T-helper 1 cell (primary cell): Measurements from ENCODE around the gene FAM83B.
"Not testable (repeated sequence)": the region's sequence is repeated elsewhere in the genome, so short reads cannot be mapped to it uniquely, and the experiment has no call there.

Experiments used
- DNase-seq, 5 donors: peaks; one replicate each; pipeline ENCODE4 v3.0.0-alpha.2; 2012 to 2020
- total RNA-seq, 4 donors: gene quantifications; one replicate each; lab custom pipeline; 2026; lab: John Stamatoyannopoulos, UW

FAM83B gene
- 0 reads per million in 4 donors for total RNA-seq

GRCh38 chr6:54846243-54846856 is at the start of gene FAM83B:
TSS of gene FAM83B (plus strand) at chr6:54846771. CDS start at chr6:54870247, 23,476 bp downstream.
- DNase-seq: no peak

GRCh38 chr6:54796918-54797317 is 49.7 kb upstream of the FAM83B start:
- not testable (repeated sequence) for DNase-seq

- DNase-seq: no peak
Observed at GRCh38 chr6:54800050-54800600, 46.4 kb upstream of the FAM83B start.

- DNase-seq: no peak
Observed at GRCh38 chr6:54801244-54801643, 45.3 kb upstream of the FAM83B start.

GRCh38 chr6:54801669-54802068 is 44.9 kb upstream of the FAM83B start:
- no peak for DNase-seq

GRCh38 chr6:54802775-54803634 is 43.6 kb upstream of the FAM83B start:
- no peak for DNase-seq

- DNase-seq: no peak
Observed at GRCh38 chr6:54805077-54805476, 41.5 kb upstream of the FAM83B start.

- no peak for DNase-seq
Observed at GRCh38 chr6:54810147-54810546, 36.4 kb upstream of the FAM83B start.

- DNase-seq: no peak
Observed at GRCh38 chr6:54813892-54814291, 32.7 kb upstream of the FAM83B start.

GRCh38 chr6:54817236-54817635 is 29.3 kb upstream of the FAM83B start:
- no peak for DNase-seq

- DNase-seq: no peak
Observed at GRCh38 chr6:54817834-54818233, 28.7 kb upstream of the FAM83B start.

- DNase-seq: not testable (repeated sequence)
Observed at GRCh38 chr6:54824225-54824624, 22.3 kb upstream of the FAM83B start.

GRCh38 chr6:54827010-54827409 is 19.6 kb upstream of the FAM83B start:
- DNase-seq: no peak

GRCh38 chr6:54830216-54830615 is 16.4 kb upstream of the FAM83B start:
- no peak for DNase-seq

GRCh38 chr6:54835176-54835575 is 11.4 kb upstream of the FAM83B start:
- DNase-seq: no peak

GRCh38 chr6:54846857-54847674 is 495 bp downstream of the FAM83B start:
- no peak for DNase-seq

GRCh38 chr6:54847799-54848597 is 1.4 kb downstream of the FAM83B start:
- no peak for DNase-seq

GRCh38 chr6:54850114-54850513 is 3.5 kb downstream of the FAM83B start:
- DNase-seq: no peak

GRCh38 chr6:54856129-54856528 is 9.6 kb downstream of the FAM83B start:
- no peak for DNase-seq

GRCh38 chr6:54860132-54860531 is 13.6 kb downstream of the FAM83B start:
- DNase-seq: no peak

- DNase-seq: no peak
Observed at GRCh38 chr6:54860739-54861138, 14.2 kb downstream of the FAM83B start.
